GM12801 (cell line): ENCODE results near the gene PROM1.

Experiments
- TF ChIP-seq, protein P1 (sequence below): IDR thresholded peaks from one replicate; pipeline ENCODE4 v1.5.1; 2011; ENCODE audit warnings: control low read depth; ENCODE audit not compliant: insufficient read length; ENCODE audit errors: extremely low read depth

The PROM1 gene

DNA sequence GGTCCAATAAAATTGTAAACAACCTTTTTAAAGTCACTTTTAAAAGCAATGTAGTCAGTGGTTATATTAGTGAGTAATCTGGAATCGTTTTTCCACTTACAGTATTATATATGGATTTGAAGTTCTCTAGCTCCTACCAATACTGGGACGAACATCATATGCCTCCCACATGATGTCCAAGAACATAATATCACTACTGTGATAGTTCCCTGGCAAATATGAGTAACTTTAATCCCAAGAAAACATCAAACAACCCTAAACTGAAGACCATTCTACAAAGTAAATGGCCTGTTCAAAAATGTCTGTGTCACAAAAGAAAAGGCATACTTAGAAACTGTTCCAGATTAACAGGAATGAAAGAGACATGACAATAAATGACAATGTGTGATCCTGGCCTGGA is 67.3 kb downstream of the PROM1 start:
- TF ChIP-seq, protein P1, sequence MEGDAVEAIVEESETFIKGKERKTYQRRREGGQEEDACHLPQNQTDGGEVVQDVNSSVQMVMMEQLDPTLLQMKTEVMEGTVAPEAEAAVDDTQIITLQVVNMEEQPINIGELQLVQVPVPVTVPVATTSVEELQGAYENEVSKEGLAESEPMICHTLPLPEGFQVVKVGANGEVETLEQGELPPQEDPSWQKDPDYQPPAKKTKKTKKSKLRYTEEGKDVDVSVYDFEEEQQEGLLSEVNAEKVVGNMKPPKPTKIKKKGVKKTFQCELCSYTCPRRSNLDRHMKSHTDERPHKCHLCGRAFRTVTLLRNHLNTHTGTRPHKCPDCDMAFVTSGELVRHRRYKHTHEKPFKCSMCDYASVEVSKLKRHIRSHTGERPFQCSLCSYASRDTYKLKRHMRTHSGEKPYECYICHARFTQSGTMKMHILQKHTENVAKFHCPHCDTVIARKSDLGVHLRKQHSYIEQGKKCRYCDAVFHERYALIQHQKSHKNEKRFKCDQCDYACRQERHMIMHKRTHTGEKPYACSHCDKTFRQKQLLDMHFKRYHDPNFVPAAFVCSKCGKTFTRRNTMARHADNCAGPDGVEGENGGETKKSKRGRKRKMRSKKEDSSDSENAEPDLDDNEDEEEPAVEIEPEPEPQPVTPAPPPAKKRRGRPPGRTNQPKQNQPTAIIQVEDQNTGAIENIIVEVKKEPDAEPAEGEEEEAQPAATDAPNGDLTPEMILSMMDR = no peak

DNA sequence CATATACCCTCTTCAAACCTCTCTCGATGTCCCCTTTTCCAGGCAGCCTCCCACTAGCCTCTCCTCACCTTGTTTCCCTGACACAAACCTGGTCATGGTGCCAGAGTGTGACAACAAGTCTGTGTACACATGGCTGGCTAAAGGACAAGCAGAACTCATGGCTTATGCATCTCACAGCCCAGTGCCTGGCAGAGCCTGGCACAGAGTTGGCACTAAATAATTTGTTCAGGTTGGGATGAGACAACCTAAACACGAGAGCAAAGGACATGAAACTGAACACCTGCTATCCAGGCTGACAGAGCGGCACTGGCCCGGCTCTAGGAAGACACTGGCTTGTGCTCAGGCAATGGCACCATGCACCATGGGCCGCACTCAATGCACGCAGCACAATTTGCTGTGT is 72.7 kb downstream of the PROM1 start:
- TF ChIP-seq, protein P1 = no peak

DNA sequence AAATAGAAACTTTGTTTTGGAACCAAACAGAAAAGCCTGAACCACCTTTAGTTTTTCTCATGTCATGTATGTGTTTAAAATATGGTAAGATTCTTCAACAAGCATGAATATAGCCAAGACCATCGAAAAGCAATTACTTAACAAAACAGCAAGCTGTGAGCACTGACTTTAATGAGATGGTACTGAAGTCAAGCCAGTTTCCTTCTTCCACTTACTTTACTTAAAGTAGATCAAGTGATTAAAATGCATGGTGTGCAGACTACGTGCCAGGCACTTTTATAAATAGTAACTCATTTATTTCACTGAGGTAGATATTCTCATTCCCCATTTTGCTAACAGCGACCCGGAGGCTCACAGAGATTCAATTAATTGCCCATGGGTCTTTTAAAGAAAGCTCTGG is 74.7 kb downstream of the PROM1 start:
- TF ChIP-seq, protein P1 = no peak

DNA sequence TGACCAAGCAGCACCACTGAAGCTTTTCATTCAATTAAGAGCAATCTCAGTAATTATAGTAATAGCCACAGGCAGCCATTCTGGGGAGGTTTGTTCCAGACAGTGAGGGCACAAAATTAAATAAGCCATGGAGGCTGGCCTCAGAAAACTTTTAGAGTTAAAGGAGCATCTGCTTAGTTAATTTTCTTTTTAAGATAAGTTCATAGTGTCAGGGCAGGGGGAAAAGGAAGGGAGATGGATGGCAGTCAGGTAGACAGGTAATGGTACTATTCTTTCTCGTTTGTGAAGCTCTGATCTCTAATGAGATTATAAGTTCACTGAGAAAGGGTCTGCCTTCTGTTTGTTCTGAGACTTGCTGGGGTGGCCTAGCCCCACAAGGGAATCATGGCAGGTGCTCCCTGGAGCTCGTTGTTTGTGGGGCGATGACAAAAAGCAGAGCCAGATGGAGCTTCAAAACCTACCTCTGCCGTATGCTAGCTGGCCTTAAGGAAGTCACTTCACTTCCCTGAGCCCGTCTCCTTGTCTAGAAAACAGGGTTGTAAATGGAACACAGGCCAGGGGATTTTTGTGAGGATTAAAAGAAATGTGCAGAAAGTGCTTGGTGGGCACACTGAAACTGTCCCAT is 76.2 kb downstream of the PROM1 start:
- TF ChIP-seq, protein P1 = no peak

DNA sequence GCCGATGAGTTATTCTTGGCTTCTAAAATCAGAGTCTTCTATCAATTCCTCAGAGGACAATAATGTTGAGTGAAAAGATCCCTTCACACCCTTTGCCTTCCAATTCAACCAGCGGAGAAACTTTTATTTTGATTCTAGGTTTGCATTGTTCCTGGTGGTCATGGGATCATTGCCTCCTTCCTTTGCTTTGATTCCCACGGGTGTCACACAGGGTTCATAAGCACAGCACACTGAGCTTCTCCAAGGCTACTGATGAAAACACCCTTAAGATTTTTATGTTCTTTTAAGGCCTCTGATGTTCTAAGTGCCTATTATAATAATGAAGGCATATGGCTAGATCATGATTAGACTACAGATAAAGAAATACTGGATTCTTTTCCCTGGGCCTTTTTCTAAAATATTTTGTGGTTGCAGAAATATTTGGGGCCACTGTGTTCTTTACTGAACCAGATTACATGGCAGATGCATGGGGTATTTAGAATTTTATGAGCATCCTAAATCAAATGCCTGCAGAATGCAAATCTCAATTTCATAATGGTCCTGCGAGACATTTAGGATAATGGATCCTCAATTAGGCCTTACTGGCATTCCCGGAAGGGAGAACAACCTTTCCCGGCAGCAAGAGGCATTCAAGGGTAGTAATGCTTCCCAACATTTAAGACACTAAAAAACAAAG is 76.9 kb downstream of the PROM1 start:
- TF ChIP-seq, protein P1 = no peak

DNA sequence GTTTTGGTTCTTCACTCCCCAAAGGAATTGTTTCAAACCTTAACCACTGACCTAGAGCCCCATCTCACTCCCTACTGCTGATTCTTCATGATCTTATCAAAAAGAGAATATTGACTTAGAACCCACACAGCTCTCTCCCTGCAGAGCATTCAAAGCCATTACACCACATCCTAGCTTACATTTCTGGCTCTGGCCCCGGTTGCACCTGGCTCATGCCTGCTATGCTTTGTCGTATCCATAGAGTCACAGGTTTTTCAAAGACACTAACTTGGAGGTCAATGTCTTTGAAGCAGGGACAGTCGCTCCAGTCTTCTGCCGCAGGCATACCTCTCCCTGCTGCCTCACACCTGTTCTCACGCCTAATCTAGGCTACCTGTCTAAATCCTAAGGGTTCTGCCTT is 78.1 kb downstream of the PROM1 start:
- TF ChIP-seq, protein P1 = no peak

DNA sequence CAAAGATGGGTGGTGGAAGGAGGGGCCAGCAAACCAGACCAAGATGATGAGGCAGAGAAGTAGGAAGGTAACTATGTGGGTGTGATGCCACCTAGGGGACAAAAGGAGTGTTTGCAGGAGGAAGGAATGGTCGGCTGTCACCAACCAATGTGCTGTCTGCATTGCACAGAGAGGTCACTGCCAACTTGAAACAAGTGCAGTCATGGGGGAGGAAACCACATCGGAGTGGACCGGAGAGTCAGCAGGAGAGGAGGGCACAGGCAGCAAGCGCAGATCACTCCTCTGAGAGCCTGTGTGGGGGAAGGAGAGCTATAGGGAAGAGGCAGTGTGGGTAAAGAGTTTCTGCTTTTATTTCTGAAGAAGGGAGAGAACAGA is 82.4 kb downstream of the PROM1 start:
- TF ChIP-seq, protein P1 = no peak
